NCI-H128 (cell line): ENCODE measurements around the gene TTC4.

Experiments used
- DNase-seq: peaks from one replicate; lab custom pipeline; 2025; ENCODE audit not compliant: unreplicated experiment; lab: John Stamatoyannopoulos, UW

TTC4 gene

DNA sequence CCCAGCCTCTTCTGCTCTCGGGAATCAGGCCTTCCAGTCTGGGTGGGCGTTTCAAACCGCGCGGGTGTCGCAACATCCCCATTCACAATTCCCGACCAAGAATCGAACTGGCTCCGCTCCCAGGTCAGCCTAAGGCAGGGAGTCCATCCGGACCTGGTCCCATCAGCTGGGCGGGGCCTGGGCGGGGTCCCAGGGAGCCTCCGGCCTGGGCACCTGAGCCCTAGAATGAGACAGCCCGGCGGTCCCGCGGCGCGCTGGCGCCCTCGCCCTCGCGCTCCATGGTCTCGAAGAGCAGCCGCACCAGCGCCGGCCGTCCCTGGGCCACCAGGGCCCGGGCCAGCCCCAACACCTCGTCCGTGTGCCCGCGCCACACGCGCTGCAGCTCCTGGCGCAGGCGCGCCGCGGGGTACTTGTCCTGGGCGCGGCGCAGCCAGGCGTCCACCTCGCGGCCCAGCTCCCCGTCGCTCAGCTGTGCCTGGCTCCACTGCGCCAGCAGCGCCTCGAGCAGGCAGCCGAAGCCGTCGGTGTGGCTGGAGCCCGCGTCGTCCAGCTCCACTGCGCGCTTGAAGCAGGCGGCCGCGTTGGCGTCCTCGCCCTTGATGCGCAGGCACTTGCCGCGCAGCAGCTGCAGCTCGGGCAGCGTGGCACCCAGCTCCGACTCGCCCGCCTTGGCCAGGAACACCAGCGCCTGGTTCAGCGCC, 65.5 kb downstream of the TTC4 start:
- no peak for DNase-seq

DNA sequence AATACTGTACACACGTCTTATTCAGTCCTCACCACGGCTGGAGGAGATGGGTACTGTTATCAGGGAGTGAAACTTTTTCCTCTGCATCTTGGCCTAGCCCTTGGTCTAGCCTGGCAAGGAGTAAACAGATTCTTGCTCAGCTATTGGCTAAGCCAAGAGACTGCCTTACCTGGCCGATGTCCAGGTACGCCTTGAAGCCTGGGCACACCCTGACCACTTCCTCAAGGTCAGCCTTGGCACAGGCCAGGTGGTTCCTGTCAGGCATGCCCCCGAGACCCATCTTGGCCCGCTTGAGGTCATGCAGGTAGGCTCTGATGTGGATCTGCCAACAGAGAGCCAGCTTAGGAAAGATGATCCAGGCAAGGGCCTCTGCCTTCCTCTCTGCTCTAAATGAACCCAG, 66.5 kb downstream of the TTC4 start:
- DNase-seq = no peak

DNA sequence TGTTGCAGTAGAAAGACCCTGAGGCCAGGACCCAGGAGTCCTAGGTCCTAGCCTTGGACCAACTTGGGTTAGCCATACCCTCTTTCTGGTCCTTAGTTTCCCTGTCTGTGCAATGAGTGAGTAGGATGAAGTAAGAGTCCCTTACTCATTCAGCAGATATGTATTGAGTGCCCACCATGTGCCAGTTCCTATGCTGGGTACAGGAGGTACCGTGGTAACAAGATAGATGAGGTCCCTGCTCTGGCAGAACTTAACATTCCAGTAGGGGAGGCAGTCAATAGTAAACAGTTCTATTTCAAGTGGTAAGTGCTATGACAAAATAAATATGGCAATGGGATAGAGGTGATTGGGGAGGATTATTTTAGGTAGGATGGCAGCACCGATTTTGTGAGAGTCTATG, 66.9 kb downstream of the TTC4 start:
- no peak for DNase-seq

DNA sequence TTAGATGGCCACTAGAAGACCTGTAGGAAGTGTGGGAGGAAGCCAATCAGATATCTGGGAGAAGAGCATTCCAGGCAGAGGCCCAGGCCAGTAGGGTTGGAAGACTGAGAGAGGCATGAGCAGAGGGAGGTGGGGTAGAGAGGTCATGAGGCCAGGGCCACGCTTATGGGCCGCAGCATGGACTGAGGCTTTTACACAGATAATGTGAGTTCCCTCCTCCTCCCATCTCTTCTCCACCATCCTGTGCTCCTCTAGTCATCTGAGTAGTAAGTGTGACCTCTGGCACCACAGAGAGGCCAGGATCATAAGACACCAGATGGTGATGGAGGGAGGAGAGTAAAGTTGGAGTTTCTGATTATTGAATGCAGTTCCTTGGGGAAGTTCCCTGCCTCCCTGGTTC, 68.4 kb downstream of the TTC4 start:
- DNase-seq = no peak

DNA sequence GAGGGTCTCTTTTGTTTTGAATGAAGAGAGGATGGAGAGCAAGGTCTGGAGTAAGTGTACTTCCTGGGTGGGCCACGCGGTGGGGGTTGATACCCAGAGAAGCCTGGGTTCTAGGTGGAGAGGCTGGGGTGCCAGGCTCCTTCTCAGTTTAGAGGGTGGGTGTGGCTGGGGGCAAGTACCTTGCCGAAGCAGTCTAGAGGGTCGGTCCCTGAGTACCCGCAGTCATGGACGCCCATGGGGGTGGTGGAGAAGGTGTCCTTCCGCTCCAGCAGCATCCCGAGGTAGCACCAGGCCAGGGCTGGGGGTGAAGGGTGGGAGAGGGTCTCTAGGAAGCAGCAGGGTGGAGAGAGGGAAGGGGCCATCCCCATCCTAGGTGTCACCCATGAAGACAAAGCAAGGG, 71.1 kb downstream of the TTC4 start:
- no peak for DNase-seq

DNA sequence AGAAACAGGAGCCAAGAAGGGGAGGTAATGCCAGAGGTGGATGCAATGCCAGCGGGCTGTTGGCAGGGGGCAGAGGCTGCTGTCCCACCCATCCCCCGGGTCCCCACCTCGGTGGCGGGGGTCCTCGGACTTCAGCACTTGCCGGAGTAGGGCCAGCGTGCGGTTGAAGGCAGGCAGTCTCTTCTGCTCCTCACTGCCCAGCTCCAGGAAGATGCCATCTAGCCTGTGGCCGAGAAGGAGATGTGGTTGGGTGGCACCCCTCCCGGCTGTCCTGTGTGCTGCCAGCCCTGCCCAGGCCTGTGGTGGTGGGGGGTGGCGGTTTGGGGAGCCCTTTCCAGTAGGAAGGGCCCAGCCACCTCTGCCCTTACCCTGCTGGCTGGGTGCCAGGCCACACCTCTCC, 71.9 kb downstream of the TTC4 start:
- no peak for DNase-seq

DNA sequence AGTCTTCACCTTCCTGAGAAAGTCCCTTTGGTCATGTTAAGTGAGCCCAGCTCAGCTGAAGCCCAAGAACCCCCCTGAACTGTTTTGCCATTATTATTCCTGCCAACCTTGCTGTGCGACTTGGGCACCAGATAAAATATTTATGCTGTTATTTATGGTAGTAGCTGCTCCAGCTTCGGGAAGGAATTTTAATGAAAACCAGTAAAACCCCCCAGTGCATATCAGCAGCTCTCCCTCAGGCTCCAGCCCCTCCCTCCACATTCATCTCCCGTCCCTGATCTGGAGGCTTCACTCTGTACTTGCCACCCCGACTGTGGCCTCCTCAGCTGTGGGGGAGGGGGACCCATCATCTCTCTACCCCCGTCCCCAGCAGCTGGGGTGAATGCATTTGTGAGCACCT, 72.8 kb downstream of the TTC4 start:
- DNase-seq = no peak

DNA sequence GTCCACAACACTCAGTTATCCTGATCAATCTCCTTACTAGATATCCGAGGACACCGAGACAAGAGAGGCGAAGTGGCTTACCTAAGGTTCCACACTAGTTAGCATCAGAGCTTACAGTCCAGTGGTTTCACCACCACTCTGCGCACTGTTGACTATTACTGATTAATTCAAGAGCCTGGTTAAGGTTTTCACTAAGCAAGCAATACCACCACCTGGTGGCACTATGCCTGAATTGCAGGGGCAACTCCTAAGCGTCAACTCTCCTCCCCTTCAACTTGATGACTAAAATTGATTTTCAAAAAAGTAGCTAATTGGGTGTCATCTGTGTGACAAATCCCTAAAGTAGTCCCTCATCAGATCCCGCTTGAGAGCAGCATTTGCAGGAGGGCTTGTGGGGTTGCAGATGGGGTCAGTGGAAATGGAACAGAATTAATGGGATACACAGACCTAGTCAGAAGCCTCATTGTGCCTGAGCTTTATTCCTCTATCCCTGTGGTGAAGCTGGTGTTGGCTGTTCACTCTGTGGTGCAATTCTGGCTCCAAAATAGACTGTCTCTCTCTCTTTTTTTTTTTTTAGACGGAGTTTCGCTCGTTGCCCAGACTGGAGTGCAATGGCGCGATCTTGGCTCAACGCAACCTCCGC, 76.3 kb downstream of the TTC4 start:
- DNase-seq = no peak
